Fibroblast of lung (primary cell): ENCODE measurements around the gene SEMA7A. TPM values are rescaled to one million over a fixed set of nuclear protein-coding genes. Genes with fewer than 3 reads are reported as not detected.

Source experiments
- DNase-seq, 2 donors: peaks; one replicate each; pipeline versions ENCODE4 v3.0.0 to v3.0.0-alpha.2; 2010; ENCODE audit warnings: low read depth in 2 of 2
- H2AFZ ChIP-seq: 2 replicates; pipeline ENCODE4 v1.5.1; 2012; ENCODE audit warnings: low read length, control low read depth, inconsistent platforms
- H3K27ac ChIP-seq: 2 replicates; pipeline ENCODE4 v1.5.1; 2011; ENCODE audit warnings: low read length, control low read depth; ENCODE audit not compliant: insufficient read depth
- H3K27me3 ChIP-seq: 2 replicates; pipeline ENCODE4 v1.5.1; 2011; ENCODE audit warnings: mild to moderate bottlenecking, low read length; ENCODE audit not compliant: control insufficient read depth, insufficient read depth
- H3K36me3 ChIP-seq: 2 replicates; pipeline ENCODE4 v1.5.1; 2011; ENCODE audit warnings: low read length; ENCODE audit not compliant: control insufficient read depth, insufficient read depth
- H3K4me1 ChIP-seq: 2 replicates; pipeline ENCODE4 v1.5.1; 2011; ENCODE audit warnings: low read length; ENCODE audit not compliant: control insufficient read depth, insufficient read depth; ENCODE audit errors: extremely low read depth
- H3K4me2 ChIP-seq: 2 replicates; pipeline ENCODE4 v1.5.1; 2011; ENCODE audit warnings: low read length, control low read depth; ENCODE audit not compliant: insufficient read depth; ENCODE audit errors: extremely low read depth
- H3K4me3 ChIP-seq, 4 experiments: fragments of 200-600 bp in 1 of 4; sonication (generic) in 1 of 4; replicated peaks in 1 of 4; 2 replicates each; pipeline ENCODE4 v1.5.1; 2011 to 2016; ENCODE audit warnings: low read length in 4 of 4, low read depth in 3 of 4, mild to moderate bottlenecking in 3 of 4, control low read depth in 2 of 4, inconsistent platforms in 1 of 4, mixed read lengths in 1 of 4; ENCODE audit not compliant: insufficient read depth in 1 of 4; ENCODE audit errors: control extremely low read depth in 1 of 4
- H3K79me2 ChIP-seq: 2 replicates; pipeline ENCODE4 v1.5.1; 2012; ENCODE audit warnings: mild to moderate bottlenecking, low read length, inconsistent platforms; ENCODE audit not compliant: control insufficient read depth, insufficient read depth
- H3K9ac ChIP-seq: 2 replicates; pipeline ENCODE4 v1.5.1; 2011; ENCODE audit warnings: mild to moderate bottlenecking, low read length, control low read depth; ENCODE audit not compliant: insufficient read depth
- H3K9me3 ChIP-seq: 2 replicates; pipeline ENCODE4 v1.5.1; 2012; ENCODE audit warnings: low read depth, low read length; ENCODE audit not compliant: control insufficient read depth, insufficient read depth
- H4K20me1 ChIP-seq: 2 replicates; pipeline ENCODE4 v1.5.1; 2011; ENCODE audit warnings: low read length; ENCODE audit not compliant: control insufficient read depth, insufficient read depth; ENCODE audit errors: extremely low read depth
- EZH2 ChIP-seq: IDR thresholded peaks from 2 replicates; pipeline ENCODE4 v1.5.1; 2012; ENCODE audit warnings: low read length, control low read depth, mild to moderate bottlenecking; ENCODE audit errors: missing control alignments
- polyA plus RNA-seq, 2 donors: library from polyadenylated mRNA; depleted of rRNA in 1 of 2; stranded (reverse) in 1 of 2; unstranded in 1 of 2; fragments of >200 nt; gene quantifications; 2 replicates each; pipeline ENCODE4 v1.2.1, GENCODE V29; 2011 to 2012; ENCODE audit warnings: missing spikeins in 1 of 2
- total RNA-seq: library from RNA; depleted of rRNA; stranded (reverse); fragments of >200 nt; gene quantifications from 2 replicates; pipeline ENCODE4 v1.2.1, GENCODE V29; 2014
- TF ChIP-seq, protein P1 (sequence below), 2 donors: IDR thresholded peaks in 1 of 2; conservative IDR thresholded peaks in 1 of 2; 1 replicate in 1 of 2; 2 replicates in 1 of 2; pipeline ENCODE4 v1.5.1; 2011 to 2012; ENCODE audit warnings: low read length in 2 of 2, control low read depth in 1 of 2, inconsistent platforms in 1 of 2, low read depth in 1 of 2, mild to moderate bottlenecking in 1 of 2

SEMA7A gene
- total and polyA plus RNA-seq, 2 donors (not counting 1 experiment from before 2014, with no cell fraction given) = 5.6 to 12.5 TPM

DNA sequence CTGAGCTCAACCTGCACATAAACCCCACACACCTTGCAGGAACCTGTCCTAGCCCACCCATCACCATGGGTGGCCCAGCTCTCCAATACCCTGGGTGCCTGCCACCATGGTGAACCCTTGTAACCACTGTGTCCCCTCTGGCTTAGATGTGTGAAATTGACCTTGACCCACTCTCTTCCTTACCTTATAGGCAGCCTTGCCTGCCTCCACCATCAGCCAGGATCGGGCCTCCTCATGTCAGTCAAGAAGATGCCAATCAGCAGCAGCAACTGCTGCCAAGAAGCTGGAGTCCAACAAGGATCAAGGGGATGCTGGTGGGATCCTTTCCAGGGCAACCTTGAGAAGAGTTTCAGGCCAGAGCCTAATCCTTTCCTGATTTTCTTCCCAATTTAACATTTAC, 57.5 kb downstream of the SEMA7A start:
- Histone ChIP-seq H3K9me3 (no peaks in the 10 kb centered on the region), H3K4me3 (no peak overlapping the region), H3K27me3 (peaks cover 10% of the 10 kb centered on the region), H3K4me1 (peaks cover 5% of the 10 kb centered on the region), H3K4me2 (no peak overlapping the region), H3K36me3 (no peaks in the 10 kb centered on the region), H3K9ac (no peak overlapping the region), H2AFZ (no peak overlapping the region), H4K20me1 (no peaks in the 10 kb centered on the region), H3K79me2 (no peaks in the 10 kb centered on the region), H3K27ac (no peak overlapping the region)
- no peak for DNase-seq
- no peak for TF ChIP-seq EZH2
- TF ChIP-seq, protein P1, sequence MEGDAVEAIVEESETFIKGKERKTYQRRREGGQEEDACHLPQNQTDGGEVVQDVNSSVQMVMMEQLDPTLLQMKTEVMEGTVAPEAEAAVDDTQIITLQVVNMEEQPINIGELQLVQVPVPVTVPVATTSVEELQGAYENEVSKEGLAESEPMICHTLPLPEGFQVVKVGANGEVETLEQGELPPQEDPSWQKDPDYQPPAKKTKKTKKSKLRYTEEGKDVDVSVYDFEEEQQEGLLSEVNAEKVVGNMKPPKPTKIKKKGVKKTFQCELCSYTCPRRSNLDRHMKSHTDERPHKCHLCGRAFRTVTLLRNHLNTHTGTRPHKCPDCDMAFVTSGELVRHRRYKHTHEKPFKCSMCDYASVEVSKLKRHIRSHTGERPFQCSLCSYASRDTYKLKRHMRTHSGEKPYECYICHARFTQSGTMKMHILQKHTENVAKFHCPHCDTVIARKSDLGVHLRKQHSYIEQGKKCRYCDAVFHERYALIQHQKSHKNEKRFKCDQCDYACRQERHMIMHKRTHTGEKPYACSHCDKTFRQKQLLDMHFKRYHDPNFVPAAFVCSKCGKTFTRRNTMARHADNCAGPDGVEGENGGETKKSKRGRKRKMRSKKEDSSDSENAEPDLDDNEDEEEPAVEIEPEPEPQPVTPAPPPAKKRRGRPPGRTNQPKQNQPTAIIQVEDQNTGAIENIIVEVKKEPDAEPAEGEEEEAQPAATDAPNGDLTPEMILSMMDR (conservative IDR thresholded peaks at IDR 0.05 in 1 of 2, IDR thresholded peaks at IDR 0.05 in 1 of 2; ENCODE audit: low read depth in 1 of 2, low read length in 2 of 2) = no peak

DNA sequence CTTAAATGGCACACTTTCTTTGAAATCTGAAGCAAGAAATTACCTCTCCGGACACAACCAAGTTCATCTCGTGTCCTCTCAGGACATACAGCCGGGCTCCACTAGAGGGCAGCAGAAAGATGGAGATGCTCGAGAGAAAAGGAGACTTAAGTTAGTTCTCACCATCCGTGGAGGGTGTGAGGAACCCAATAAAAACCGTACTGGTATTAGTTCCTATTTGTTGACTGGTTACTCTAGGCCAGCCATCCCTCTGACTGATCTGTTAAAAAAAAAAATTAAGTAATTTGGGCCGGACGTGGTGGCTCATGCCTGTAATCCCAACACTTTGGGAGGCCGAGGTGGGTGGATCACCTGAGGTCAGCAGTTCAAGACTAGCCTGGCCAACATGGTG, 58.5 kb downstream of the SEMA7A start:
- Histone ChIP-seq H2AFZ (no peak overlapping the region), H3K4me3 (no peak overlapping the region), H3K27me3 (peaks cover 15% of the 10 kb centered on the region), H3K9me3 (no peaks in the 10 kb centered on the region), H3K9ac (no peak overlapping the region), H3K36me3 (no peaks in the 10 kb centered on the region), H3K27ac (no peak overlapping the region), H3K4me1 (peaks cover 5% of the 10 kb centered on the region), H3K4me2 (no peak overlapping the region), H3K79me2 (no peaks in the 10 kb centered on the region), H4K20me1 (no peaks in the 10 kb centered on the region)
- peak; percentile 69 to 81 for DNase-seq
- no peak for TF ChIP-seq EZH2
- TF ChIP-seq, protein P1 (conservative IDR thresholded peaks at IDR 0.05 in 1 of 2, IDR thresholded peaks at IDR 0.05 in 1 of 2; ENCODE audit: low read depth in 1 of 2, low read length in 2 of 2) = peak; percentile 95 to 96

DNA sequence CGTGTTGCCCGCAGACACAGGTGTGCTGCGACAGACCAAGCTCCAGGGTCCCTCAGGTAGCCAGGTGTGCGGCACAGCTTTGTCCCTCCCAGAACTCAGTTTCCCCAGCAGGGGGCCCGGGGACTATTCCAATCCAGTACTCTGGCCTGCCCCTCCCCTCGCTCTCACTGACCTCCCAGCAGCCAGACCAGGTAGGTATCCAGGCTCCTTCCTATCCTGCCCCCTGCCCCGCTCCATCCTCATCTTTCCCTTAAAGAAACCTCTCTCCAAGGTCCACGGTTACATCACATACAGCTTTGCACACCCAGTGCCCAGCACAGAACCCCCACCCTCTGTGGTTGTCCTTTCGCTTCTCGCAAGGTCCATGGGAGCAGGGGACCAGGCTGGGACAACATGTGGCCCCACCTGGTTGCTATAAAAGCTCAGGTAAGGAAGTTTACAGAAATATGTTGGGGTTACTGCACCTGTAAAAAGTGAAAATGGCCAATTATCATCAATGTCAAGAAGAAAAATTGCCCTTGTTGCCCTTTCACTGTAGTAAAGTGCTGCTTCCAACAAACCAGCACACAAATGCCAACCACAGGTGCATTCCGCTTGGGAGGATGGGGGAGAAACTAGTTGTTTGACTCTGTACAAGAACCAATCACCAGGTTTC, 59.0 kb downstream of the SEMA7A start:
- H3K79me2 ChIP-seq = no peaks in the 10 kb centered on the region
- H3K9me3 ChIP-seq = no peaks in the 10 kb centered on the region
- H3K4me1 ChIP-seq = peaks cover 5% of the 10 kb centered on the region
- H4K20me1 ChIP-seq = no peaks in the 10 kb centered on the region
- H3K4me3 ChIP-seq = peak overlapping the region; percentile 25 to 78 (median 50)
- no peak overlapping the region for H3K9ac ChIP-seq
- no peak overlapping the region for H2AFZ ChIP-seq
- H3K4me2 ChIP-seq = peak overlapping the region; percentile 77
- no peak overlapping the region for H3K27ac ChIP-seq
- no peak for TF ChIP-seq EZH2
- TF ChIP-seq, protein P1 (conservative IDR thresholded peaks at IDR 0.05 in 1 of 2, IDR thresholded peaks at IDR 0.05 in 1 of 2; ENCODE audit: low read depth in 1 of 2, low read length in 2 of 2) = no peak
- no peak for DNase-seq
- H3K27me3 ChIP-seq = peaks cover 15% of the 10 kb centered on the region
- no peaks in the 10 kb centered on the region for H3K36me3 ChIP-seq
